HG03196 (cell line): ENCODE data around the gene SCNN1G.
"Not testable (repeated sequence)": the region's sequence is repeated elsewhere in the genome, so short reads cannot be mapped to it uniquely, and the experiment has no call there.

Experiments
- ATAC-seq: cut with Tn5 transposase; IDR thresholded peaks from one replicate; pipeline ENCODE4 v1.9.1; 2021; ENCODE audit not compliant: unreplicated experiment

The SCNN1G gene, protein sequence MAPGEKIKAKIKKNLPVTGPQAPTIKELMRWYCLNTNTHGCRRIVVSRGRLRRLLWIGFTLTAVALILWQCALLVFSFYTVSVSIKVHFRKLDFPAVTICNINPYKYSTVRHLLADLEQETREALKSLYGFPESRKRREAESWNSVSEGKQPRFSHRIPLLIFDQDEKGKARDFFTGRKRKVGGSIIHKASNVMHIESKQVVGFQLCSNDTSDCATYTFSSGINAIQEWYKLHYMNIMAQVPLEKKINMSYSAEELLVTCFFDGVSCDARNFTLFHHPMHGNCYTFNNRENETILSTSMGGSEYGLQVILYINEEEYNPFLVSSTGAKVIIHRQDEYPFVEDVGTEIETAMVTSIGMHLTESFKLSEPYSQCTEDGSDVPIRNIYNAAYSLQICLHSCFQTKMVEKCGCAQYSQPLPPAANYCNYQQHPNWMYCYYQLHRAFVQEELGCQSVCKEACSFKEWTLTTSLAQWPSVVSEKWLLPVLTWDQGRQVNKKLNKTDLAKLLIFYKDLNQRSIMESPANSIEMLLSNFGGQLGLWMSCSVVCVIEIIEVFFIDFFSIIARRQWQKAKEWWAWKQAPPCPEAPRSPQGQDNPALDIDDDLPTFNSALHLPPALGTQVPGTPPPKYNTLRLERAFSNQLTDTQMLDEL

DNA sequence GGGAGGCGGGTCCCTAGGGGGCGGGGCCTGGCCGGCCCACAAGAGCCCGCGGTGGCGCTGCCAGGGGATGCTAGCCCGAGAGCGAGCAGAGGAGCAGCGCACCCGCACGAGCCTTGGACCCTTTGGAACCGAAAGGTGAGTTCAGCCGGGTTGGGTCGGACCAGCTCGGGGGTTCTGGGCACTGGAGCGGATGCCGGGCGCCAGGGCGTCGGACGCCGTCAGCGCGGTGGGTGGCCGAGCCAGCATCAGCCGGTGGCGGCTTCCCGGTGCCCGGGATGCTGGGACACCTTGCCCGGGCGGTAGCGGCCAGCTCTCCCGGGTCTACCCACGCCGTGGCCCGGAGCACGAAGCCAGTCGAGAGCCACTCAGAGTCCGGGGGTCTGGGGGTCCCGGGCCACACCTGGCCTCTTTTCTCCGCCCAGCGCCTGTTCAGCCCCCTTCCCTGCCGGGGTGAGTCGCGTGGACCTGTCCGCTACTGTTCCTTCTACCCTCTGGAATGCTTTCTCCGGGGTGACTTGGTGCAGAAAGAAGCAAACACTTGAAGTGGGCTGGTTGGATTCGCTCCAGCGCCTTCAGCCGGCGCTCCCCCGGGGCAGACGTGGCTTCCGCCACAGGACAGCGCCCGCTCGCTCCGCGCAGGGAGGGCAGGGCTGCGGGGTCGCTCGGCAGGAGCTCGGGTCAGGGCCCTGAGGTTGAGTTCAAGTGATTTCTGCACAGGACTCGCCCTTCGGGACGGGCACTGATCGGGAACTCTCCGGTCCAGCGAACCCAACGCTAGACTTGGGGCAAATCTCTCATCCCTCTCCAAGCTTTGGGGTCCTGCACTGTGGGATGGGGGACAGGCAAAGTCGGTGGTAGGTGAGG lies at the start of gene SCNN1G:
Gene SCNN1G (plus strand): TSS at position 67 of the 864 bp plus-strand sequence. CDS start 3,527 bp downstream, outside the sequence.
- ATAC-seq: peak; percentile 22

DNA sequence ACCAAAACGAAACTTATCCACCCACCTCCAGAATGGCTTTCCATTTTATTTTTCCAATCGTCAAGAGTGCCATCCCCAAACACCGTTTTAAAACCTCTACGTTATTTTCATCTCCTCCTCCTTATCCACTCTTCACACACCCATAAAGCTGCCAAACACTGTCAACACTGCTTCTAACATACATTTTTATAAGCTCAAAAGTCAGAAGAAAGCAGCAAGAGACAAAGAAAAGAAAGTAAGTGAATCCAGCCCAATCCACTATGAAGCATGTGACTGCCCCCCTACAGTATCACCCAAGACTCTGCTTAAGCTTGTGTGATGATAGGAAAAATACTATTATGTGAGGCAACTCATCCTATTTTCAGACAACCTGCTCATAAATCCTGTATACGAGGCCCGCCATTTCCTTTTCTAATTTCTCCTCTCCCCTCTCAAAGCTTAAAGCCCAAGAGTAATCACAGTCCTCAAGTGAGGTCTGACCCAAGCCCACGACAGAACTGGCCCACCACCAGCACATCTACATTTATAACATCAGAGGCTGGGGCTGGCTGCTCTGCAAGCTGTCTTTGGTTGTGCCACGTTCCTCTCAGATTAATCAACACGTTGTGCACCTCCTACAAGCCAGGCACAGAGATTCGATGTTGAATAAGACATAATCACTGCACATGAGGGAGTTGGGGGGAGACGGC lies 49.6 kb upstream of the SCNN1G start:
- no peak for ATAC-seq

DNA sequence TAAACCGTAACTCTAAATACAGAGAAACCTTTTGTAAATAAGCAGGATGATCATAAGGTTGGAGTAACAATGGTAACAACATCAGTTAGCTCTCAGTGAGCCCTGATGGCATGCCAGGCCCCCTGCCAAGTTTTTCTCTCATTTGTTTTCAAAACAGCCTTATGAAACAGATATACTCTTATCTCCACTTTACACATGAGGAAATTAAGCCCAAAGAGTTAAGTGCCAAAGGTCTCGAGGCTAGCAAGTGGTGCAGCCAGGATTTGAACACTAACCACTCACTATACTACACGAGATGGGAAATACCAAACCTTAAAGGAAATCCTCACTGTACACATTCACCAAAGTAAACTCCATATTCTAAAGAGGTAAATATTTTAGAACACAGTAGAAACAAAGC lies 48.3 kb upstream of the SCNN1G start:
- no peak for ATAC-seq

DNA sequence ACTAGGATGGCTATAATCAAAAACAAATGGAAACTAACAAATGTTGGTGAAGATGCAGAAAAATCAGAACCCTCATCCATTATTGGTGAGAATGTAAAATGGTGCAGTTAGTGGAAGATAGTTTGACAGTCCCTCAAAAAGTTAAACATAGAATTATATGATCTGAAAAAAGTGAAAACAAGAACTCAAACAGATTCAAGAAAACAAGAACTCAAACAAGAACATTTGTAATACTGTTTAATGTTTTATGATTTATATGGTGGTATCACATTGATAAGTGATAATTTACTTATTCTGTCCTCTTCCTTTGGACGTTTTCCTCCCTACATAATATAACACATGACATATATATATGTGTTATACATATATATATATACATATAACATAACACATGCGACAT lies 45.3 kb upstream of the SCNN1G start:
- no peak for ATAC-seq

DNA sequence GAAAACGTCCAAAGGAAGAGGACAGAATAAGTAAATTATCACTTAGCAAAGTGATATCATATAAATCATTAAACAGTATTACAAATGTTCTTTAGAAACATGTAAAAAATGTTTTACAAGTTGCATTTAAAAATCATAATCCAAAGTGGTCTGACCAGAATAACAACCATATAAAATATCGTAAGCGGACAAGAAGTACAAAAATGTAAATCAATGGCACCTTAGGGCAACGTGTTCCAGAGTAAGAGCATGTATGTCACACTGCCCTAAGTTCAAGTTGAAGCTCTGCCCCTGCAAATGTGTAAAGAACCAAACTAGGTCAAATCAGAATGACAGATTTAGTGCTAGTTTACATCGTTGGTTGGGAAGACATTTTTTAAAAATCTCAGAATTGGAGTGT lies 44.7 kb upstream of the SCNN1G start:
- ATAC-seq: no peak

DNA sequence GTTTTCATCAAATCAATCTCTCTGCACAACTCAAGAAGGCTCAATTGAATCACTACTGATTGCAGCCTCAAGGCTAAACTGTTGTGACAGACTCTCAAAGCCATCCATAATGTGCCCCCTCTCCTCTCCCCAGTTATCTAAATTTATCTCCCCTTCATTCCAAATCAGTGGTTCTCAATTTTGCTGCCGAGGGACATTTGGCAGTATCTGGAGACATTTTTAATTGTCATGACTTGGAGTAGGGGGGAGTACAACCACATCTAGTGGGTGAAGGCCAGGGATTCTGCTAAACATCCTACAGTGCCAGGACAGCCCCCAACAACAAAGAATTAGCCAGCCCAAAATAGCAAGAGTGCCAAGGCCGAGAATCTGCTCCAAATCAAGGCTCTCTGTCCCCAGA lies 42.4 kb upstream of the SCNN1G start:
- ATAC-seq: no peak

DNA sequence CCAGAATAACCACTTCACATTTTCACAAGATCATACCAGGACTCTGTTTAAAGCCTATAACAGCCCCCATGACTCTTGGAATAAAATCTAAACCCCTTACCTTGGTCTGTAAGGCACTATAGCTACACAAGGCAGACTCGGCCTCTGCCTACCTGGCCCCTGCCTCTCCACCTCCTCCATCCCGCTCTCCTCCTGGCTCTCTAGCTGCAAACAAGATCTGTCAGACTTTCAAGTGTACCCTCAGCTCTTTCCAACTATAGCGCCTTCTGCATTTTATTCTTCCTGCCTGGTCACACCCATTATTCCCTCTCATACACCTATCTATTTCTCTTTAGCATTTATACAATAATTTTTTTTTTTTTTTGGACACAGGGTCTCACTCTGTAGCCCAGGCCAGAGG lies 41.5 kb upstream of the SCNN1G start:
- ATAC-seq: no peak

DNA sequence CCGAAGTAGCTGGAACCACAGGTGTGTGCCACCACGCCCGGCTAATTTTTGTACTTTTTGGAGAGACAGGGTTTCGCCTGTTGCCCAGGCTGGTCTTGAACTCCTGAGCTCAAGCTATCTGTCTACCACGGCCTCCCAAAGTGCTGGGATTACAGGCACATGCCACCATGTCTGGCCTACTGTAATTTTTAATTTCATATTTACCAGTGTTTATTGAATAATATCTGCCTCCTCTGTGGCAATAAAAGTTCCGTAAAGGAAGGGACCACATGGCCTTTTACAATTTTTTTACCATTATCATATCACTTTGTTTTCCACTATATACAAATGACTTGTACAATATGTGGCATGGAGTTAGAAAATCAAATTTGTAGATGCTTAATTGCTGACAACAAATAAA lies 41.0 kb upstream of the SCNN1G start:
- no peak for ATAC-seq

DNA sequence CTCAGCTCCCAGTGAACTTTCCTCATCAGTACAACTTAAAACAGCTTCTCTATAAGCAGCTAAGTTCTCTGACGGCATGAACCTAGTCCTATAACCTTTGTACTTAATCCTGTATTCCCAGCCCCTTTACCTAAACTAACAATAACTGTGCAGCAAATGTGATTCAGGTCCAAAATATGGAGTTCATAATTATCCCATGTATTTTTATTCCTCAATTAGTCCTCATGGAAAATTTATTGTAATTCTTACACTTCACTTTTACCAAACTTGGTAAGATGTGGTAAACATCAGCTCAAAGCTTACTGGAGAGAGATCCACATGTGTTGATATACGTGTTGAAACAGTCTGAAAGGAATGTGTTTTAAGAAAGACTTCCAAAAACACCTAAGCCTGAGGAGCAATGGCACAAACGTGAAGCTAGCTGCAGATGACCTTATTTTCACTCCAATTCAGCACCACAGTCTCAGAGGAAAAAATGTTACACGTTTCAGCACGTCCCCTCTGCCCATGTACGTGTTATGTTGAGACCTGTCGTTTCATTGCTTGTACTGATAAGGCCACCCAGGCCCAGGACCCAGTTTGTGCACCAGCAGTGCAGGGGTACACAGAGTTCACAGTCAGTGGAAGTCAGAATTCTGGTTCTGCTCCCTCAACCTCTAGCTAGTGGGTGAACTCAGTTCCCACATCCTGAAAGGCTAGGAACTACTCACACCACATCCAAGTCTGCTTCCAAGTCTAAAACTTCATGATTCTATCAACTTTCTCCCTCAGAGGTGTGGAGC lies 40.4 kb upstream of the SCNN1G start:
- ATAC-seq: no peak

DNA sequence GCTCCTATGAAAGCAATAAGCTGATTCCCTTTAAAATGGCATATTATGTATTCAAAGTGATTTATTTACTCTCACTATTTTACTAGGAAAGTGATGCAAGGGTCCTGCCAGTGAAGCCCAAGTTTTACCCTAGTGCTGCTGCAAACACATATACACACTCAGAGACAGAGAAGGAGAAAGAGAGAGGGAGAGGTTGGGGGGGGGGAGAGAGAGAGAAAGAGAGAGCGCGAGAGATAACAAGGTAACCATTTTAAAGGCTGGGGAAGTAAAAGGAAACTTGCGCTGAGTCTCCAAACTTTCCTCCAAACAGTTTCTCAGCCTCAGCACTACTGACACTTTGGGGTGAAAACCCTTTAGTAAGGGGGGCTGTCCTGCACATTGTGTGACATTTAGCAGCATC lies 39.2 kb upstream of the SCNN1G start:
- ATAC-seq: no peak

DNA sequence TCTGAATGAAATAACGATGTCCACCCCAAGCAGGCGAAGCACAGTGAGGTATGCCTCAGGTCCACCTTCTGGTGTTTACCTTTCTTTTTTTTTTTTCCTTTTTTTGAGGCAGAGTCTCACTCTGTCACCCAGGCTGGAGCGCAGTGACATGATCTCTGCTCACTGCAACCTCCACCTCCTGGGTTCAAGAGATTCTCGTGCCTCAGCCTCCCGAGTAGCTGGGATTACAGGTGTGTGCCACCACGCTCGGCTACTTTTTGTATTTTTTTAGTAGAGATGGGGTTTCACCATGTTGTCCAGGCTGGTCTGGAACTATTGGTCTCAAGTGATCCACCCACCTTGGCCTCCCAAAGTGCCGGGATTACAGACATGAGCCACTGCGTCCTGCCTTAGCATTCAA lies 38.2 kb upstream of the SCNN1G start:
- ATAC-seq: not testable (repeated sequence)

DNA sequence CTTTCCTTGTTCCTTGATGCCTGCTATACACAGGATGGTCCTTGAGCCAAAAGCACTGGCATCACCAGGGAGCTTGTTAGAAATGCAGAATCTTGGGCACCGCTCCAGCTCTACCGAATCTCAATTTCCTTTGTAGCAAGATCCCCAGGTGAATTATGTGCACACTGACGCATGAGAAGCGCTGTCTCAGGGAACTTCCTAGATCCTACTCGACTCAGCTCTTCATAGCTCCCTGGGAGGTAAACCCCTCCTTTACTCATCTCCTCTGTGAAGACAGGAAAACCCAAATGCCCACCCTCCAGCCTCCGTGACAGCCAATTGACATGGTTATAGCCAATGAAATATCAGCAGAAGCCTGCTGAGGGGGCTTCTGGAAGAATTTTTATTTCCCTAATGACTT lies 37.4 kb upstream of the SCNN1G start:
- no peak for ATAC-seq

DNA sequence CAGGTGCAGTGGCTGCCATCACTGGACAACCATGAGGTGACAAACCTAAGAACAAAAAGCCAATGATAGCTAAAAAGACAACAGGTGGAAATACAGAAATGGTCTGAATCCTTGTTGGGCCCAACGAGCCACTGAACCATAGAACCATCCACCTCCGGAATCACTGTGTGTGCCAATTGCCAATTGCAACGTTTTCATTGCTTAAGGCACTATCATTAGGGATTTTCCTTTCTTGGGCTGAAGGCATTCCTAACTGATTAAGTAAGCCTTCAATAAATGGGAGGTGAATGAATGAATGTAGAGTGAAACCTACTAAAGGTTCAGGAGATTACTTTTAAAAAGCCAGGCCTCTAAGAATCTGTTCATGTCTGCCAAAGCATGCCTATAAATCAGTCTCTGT lies 36.9 kb upstream of the SCNN1G start:
- ATAC-seq: no peak

DNA sequence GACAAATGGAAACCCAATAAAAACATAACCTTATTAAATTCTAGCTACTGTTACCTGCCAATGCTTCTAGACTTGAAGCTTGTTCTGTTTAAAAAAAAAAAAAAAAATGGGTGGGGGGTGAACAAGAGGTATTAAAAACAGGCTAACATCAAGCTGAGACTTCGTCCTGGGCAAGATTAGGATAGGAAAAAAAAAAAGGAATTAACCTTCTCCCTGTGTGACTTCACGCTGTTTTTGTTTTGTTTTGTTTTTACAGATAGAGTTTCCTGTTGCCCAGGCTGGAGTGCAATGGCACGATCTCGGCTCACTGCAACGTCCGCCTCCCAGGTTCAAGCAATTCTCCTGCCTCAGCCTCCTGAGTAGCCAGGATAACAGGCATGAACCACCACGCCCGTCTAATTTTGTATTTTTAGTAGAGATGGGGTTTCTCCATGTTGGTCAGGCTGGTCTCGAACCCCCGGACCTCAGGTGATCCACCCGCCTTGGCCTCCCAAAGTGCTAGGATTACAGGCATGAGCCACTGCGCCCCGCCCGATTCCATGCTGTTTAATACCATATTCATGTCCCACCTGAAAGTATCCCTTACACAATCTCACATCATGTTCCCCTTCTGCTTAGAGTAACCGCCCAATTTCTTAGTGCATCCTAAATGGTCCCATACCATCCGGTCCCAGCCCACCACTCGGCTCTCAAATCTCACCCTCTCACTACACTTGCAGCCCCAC lies 35.5 kb upstream of the SCNN1G start:
- ATAC-seq: no peak

DNA sequence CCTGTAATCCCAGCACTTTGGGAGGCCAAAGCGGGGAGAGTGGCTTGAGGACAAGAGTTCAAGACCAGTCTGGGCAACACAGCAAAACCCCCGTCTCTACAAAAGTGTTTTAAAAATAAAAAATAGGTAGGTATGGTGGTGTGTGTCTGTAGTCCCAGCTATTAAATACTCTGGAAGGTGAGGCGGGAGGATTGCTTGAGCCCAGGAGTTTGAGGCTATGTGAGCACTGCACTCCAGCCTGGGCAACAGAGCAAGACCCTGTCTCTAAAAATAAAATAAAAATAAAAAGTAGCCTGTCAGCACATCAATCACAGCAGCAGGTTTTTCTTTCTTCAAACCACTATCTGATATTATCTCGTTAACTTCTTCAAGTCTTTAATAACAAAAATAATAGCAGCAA lies 34.9 kb upstream of the SCNN1G start:
- no peak for ATAC-seq

DNA sequence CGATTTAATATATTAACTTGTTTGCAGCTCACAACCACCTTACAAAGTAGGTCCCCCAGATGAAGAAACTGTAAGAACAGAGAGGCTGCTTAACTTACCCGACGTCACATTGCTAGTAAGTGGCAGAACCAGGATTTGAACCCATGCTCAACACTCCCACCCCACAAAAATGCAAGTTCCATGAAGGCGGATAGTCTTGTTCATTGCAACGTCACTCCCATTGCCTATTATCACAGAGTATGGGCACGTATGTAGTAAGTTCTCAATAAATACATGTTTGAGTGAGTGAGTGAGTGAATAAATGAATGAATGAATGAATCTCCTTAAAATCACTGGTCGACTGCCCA lies 34.4 kb upstream of the SCNN1G start:
- no peak for ATAC-seq

DNA sequence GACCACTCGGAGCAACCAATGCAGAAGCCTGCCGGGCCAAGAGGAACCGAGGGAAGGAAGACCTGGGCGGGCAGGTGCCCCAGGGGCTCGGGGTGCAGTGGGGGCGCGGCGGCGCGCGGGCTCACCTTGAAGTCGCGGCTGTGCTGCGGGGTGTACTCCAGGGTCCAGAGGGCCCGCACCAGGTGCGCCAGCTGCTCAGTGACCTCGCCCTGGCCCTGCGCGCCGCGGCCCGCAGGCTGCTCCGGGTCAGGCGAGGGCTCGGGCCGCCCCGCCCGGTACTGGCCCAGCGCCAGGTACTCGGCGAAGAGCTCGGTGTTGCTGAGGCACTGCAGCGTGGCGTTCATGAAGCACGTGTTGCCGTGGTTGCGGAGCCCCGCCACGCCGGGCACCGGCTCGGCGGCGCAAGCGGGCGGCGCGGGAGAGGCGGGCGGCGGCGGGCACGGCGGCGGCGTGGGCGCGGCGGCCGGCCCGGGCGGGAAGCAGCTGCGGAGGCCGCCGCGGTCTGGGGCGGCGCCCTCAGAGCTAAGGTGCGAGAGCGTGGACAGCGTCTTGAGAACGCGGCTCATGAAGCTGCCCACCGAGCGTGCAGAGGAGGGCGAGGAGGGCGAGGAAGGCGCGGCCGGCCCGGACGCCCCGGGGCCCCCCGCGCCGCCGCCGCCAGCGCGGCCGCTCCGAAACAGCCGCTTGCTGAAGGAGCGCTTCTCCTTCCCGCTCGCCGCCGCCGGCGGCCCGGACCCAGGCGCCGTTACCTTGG lies 33.9 kb upstream of the SCNN1G start:
- peak; percentile 26 for ATAC-seq

DNA sequence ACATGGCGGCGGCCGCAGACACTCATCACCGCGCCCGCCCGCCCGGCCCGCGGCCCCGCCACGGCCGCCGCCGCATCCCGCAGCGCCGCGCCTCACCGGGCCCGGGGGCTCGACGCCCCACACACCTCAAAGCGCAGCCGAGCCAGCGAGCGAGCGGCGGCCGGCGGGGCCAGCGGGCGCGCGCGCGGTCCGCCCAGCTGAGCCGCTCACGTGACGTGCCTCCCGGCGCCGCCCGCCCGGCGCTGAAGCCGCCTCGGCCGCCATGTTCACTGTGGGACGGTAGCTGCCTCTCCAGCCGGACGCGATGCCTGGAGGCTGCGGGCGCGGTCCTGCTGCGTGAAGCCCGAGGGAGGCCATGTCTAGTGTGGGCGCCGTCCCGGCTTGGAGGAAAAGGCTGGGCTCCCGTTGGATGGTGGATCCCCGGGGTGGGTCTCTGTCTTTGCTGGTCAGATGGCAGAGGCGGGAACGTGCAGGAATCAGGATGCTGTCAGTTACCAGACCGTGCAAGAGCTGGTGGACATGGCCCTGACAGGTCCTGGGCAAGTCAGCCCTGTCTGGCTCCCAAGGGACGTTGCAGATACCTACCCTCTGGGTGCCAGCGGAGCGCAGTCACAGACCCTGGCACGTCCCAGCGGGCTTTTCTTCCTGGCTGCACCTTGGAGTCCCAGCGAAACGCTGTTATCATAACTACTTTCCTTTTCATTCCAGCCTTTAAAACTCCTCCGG lies 33.1 kb upstream of the SCNN1G start, which contains the start of gene USP31:
Gene USP31 (minus strand): TSS at position 186 of the 726 bp plus-strand sequence. CDS start 182 bp downstream, at position 4.
- ATAC-seq: peak; percentile 96
